ENCODE measurements around the gene RGS9.

RGS9 gene

DNA sequence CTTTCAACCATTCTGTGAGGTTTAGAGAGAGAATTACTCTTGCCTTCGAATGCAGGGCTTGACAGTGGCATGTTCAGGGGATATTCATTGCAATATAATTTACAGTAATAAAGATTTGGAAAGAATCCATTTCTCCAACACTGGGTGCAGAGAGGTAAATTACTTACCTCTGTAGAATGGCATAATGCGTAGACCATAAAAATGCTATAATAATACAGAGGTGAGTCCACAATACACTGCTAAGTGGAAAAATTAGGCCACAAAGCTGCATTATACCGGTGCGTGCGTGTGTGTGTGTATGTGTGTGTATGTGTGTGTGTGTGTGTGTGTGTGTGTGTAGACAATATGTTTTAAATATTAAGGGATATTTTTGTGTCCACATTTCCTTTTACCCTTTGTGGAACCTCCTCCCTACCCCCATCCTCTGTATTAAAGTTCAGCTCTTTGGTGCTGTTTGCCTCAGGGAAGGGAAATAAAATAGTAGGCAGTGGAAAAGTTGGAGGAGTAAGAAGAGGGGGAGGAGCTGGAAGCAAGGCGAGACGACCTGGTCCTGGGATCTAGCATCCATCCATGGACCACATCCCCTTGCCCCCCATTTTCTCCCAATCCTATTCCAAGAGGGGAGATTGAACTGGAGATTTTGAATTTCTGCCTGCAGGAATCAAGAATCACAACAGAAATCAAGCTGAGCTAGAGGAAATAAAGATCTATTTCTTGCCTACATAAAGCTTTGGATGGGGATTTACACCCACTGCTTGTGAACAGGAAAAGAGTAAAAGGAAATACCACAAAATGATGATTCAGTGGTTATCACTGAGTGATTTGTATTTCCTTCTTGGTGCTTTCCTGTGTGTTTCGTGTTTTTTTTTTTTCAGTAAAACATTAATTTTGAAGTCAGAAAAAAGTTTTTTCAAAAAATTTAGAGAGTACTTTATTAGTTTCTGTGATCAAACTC, 124.8 kb downstream of the RGS9 start:
- no peak overlapping the region for H3K4me3 ChIP-seq
- H3K9me3 ChIP-seq, result no peaks in the 10 kb centered on the region
- H3K27me3 ChIP-seq (ENCODE audit: low read depth), result no peaks in the 10 kb centered on the region; the same call in 1 of the 2 replicates
- H3K4me1 ChIP-seq, result no peaks in the 10 kb centered on the region
- no peak for DNase-seq (ENCODE audit: low spot score in 2 of 2)
- in situ Hi-C loops (cut with MboI; ENCODE audit: low sequenced_read_pairs), result no loop called here
- H3K36me3 ChIP-seq (replicated peaks), result no peaks in the 10 kb centered on the region

DNA sequence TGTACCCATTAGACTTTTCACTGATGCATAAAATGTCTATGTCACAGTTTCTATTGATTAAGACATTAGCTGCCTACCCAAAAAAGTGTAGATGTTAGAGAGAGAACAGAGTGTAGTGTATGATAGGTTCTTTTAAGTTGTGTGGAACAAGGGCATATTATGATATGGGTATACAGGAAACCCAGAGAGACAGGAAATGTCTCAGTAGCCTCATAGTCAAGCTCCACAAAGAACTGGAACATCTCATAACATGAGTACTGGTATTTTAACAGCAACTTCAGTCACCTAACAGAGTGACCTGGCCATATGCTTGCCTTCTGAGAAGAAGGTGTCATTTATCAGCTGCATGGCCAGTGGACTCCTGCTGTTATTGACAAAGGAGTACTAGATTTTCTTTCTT, 128.1 kb downstream of the RGS9 start:
- no peaks in the 10 kb centered on the region for H3K4me1 ChIP-seq
- no peak overlapping the region for H3K4me3 ChIP-seq
- no peaks in the 10 kb centered on the region for H3K36me3 ChIP-seq (replicated peaks)
- no peaks in the 10 kb centered on the region for H3K27me3 ChIP-seq (ENCODE audit: low read depth)
- in situ Hi-C loops (cut with MboI; ENCODE audit: low sequenced_read_pairs), result no loop called here
- H3K9me3 ChIP-seq, result no peaks in the 10 kb centered on the region; the same call in 1 of the 2 replicates
- DNase-seq (ENCODE audit: low spot score in 2 of 2), result no peak

DNA sequence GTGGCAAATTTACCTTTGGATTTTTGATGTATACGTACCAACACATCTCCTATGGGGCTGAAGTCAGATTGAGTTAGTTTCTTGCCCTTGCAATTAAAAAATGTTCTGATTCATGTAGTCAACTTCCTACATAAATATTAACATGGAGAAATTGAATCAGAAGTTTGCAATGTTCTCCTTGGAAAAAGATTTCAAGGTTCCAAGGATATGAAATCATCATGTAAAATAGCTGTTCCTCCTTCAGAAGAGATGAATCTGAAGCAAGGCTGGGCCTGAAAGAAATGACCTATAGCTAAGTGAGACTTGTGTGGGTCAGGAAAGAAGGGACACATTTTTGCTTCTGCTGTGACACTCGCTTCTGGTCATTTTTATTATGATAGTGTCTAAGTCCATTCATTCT, 131.7 kb downstream of the RGS9 start:
- Histone ChIP-seq H3K36me3 (replicated peaks) (no peaks in the 10 kb centered on the region), H3K9me3 (no peaks in the 10 kb centered on the region; the same call in 1 of the 2 replicates), H3K4me3 (no peak overlapping the region), H3K4me1 (no peaks in the 10 kb centered on the region), H3K27me3 (ENCODE audit: low read depth) (no peaks in the 10 kb centered on the region)
- no peak for DNase-seq (ENCODE audit: low spot score in 2 of 2)
- in situ Hi-C loops (cut with MboI; ENCODE audit: low sequenced_read_pairs), result no loop called here

DNA sequence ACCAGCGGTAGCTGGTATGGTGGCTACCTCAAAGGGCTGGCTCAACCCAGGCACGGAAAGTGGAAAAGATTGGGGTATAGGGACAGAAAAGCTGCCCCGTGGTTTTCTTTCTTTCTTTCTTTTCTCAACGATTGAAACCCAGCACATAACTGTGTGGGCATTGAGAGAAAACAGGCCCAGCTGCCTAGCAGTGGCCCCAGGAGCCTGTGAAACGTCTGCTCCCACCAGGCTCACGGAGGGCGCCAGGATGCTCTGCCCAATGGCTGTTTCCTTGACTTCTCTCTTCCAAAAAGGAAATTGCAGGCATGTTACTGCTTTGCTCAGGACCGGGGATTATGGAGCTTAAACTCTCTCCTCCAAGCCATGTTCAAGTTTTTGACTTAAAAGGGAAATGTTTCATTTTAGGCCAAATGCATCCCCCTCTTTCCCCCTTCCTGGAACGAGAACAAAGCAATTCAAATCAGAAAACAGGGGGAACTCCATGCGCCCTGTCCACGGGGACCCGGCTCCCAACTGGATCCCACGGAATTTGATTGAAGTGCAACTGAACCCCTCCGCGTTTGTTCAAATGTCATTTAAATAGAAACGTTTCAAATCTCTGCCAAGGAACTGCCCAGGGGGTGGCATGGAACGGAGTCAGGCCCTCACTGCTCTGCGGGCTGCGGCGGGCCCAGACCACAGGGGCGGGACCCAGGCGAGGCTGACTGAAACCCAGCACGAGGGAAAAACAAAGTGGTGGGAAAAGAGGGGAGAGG, 133.5 kb downstream of the RGS9 start:
- no peaks in the 10 kb centered on the region for H3K27me3 ChIP-seq (ENCODE audit: low read depth)
- no peak overlapping the region for H3K4me3 ChIP-seq
- no peaks in the 10 kb centered on the region for H3K4me1 ChIP-seq
- no peaks in the 10 kb centered on the region for H3K36me3 ChIP-seq (replicated peaks)
- no peak for DNase-seq (ENCODE audit: low spot score in 2 of 2)
- H3K9me3 ChIP-seq, result no peaks in the 10 kb centered on the region; the same call in 1 of the 2 replicates
- in situ Hi-C loops (cut with MboI; ENCODE audit: low sequenced_read_pairs), result no loop called here

DNA sequence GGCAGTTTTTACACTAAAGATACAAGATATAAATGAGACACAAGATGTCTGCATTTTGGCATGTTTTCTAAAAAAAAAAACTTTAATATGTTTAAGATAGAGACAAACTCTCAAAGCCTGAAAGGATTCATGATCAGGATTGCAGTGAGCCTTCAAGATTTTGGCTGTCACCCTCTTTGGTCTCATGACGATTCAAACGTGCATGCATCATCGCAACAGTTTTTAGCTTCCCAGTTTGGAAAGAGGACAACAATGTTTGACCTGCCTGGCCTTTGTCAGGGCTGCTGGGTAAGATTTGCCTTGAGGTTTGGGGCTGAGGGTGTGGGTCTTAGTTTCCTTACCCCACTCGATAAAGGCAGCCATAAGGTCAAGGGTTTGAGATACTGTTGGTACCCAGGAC, 134.1 kb downstream of the RGS9 start:
- H3K4me1 ChIP-seq, result no peaks in the 10 kb centered on the region
- no peaks in the 10 kb centered on the region for H3K36me3 ChIP-seq (replicated peaks)
- no peak overlapping the region for H3K4me3 ChIP-seq
- H3K9me3 ChIP-seq, result no peaks in the 10 kb centered on the region; the same call in 1 of the 2 replicates
- DNase-seq (ENCODE audit: low spot score in 2 of 2), result no peak
- in situ Hi-C loops (cut with MboI; ENCODE audit: low sequenced_read_pairs), result no loop called here
- no peaks in the 10 kb centered on the region for H3K27me3 ChIP-seq (ENCODE audit: low read depth)

All from HAP-1 (cell line).